Stimulated activated CD4-positive, alpha-beta T cell treated with anti-CD3 and anti-CD28 coated beads, Interleukin-4, amount 100 ng/mL, for 24 hours (primary cell): ENCODE data around the gene SUSD4.

Experiments
- DNase-seq: peaks from one replicate; pipeline ENCODE4 v3.0.0-alpha.2; 2020

Gene SUSD4

DNA sequence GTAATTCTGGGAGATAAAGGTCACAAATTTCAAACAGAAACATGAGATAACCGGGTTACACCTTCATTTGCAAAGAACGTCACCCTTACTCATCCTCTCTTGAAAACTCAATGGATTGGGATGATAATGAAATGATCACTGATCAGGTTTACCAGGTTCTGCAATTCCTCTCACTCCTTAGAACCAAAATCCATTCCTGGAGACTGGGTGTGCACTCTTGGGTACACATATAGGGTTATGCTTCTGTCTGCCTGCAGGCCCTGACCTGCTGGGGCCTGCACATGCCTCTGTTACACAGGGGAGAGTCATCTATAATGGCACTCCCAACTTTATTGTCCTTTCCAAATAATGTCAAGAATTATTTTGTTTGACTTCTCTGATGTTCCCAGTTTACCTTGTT lies 8.3 kb downstream of the SUSD4 start:
- DNase-seq, result no peak

DNA sequence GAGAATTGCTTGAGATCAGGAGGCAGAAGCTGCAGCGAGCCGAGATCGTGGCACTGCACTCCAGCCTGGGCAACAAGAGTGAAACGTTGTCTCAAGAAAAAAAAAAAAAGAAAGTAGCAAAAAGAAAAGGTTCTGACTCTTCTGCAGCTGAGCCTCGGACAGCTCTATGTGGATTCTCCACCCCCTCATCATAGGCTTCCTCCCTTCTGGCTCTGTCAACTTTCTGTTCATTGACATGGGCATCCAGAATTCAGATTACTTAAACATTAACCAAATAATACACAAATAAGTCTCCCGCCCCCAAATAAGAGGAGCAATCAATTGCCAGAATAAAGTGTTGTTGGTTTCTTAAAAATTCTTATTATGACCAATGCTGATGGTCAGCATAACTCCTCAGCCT lies 10.0 kb downstream of the SUSD4 start:
- DNase-seq, result no peak

DNA sequence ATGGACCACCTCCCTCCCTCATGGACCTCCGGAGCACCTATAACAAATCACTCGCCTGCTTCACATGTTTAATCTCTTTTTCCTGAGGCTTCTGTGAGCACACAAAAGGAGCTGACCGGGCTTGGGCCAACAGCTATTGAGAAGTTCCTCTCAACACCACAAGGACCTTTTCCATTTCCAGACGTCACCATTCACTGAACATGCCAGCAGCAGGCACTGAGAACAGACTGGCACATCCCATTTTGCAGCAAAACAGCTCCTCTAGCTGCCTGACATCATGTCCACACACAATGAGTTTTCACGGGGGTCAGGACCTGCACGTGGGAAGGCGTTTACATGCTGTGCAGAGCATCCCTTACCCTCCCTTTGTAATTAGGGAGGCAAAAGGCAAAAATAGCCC lies 11.0 kb downstream of the SUSD4 start:
- no peak for DNase-seq

DNA sequence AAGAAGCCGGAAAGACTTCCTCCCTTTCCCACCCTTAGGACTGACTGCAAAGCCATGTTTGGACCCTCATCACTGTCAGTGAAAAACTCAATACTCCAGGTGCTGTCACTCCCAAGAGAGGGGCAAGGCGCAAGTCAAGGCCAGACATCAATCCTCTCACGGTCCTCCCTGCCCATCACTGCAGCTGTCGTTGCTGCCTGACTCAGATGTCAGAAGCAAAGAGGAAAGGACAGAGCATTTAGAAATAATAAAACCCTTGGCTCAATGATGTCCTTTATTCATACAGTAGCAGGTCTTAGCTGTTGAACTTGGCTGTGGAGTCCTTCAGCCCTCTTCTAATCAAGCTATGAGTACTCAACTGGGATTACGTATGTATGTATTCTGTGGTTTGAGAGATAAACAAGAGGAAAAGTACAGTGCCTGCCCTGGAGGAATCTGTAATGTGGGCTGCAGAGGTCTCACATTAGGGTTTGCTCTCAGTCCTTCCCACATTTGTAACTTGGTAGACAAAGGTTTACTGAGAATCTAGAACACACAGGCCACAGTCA lies 13.5 kb downstream of the SUSD4 start:
- no peak for DNase-seq

DNA sequence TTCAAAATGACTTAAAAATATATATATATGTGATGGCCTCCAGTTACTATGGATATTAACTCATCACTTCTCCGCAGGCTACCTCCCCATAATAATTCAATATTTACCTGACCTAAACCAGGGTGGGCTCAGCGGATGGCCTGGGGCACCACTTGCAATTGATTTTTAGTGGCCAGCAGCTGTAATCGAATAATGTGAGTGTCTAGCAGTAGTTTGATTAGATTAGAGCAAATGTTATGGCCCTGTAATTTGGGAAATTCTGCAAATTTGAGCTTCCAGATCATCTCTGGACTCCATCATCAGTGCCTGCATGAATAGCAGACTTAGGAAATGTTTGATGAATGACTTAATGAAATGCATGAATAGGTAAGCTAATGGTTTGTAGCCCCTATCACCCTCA lies 14.7 kb downstream of the SUSD4 start:
- no peak for DNase-seq

DNA sequence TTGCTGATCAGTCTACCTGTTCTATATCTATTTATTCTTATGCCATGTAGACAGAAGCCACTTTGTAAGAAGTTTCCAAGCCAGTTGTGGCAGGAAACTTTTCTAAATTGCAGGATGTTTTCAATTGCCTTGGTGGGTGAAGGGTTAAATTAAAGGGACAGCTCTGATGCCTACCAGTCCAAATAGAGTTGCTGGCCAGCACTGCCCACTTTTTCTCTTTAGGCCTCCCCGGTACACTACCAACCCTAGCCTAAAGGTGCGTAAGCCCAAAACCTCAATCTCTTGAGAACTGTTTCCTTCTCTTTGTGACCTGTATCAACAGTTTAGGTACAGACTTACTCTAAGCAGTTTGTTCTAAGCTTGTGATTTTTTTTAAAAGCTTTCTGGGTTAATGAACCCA lies 15.5 kb downstream of the SUSD4 start:
- DNase-seq, result no peak

DNA sequence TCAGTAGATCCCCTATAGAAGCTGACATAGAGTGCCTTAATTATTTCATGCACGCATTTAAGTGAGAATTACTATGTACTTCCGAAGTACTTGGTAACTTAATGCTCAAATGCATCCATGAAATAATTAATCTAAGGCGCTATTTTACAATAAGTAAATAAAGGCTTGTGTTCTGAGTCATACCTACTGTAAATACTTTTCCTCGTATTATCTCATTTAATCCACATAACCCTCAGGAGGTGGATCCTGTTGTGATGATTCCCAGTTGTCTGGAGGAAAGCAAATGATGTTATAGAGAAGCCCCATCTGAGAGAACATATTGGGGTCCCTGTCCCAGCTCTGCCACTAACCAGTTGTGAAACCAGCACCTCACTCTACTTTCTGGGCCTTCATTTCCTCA lies 16.4 kb downstream of the SUSD4 start:
- DNase-seq, result no peak

DNA sequence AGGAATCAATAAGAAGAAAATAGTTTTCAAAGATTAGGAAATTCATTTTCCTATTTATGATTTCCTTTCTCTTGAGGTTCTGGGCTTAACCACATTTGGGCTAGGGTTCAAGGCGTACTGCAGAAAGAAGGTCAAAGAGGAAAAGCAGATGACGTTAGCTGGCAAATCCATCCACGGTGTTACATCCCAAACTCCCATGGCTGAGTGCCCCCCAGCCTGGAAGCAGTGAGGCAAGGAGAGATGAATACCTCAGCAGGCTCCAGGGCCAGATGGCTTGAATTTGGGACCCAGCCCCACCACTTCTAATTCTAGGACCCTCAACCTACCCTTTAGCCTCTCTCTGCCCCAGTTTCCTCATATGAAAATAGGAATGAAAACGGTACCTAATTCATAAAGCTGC lies 17.7 kb downstream of the SUSD4 start:
- DNase-seq, result no peak

DNA sequence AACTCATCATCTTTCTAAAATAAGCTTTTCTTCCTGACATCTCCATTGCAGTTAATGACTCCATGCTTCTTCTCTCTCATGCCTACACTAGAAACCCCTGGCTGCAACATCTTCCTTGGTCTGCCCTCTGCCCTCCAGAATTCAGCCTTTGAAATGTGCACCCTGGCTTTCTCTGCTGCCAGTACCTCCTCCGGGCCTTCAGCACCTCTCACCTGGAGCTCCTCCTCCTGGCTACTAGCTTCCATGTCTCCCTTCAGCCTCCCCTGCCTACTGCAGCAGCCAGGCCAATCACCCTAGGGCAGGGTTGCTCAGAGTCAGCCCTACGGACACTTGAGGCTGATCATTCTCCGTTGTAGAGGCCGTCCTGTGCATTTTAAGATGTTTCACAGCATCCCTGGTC lies 18.3 kb downstream of the SUSD4 start:
- no peak for DNase-seq

DNA sequence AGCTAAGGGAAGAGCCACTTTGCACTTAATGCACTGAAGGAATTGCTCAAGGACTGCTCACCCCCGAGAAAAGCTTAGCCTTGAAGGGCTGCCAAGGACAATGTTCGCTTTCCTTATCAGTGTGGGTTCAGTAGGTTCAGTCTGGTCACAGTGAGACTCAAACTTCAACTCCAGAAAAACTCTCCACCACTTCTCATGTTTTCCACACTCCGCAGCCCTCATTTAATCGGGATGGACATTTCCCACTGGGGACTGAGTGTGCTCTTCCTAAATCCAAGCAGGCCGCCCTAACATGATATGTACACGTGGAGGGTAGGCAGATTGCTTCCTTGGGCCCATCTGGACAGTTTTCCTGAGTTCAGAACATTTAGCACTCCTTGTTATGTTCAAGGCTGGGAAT lies 19.5 kb downstream of the SUSD4 start:
- DNase-seq, result no peak

DNA sequence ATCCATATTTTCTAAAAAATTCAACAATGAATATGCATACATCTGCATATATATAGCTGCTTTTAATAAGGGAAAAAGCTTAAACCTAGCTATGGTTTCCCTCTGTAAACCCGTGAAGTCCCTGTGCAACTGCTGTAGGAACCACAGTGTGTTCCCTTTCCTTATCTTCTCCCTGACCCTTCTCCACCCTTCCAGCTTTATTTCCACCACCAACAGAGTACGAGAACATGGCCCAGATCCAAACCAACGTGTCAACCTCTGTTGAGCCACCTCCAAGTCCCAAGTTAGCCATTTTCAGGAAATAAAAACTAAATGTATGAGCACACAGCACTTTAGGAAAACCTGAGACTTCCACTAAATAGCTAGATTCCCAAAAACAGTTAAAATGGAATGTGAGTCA lies 20.3 kb downstream of the SUSD4 start:
- DNase-seq, result no peak

DNA sequence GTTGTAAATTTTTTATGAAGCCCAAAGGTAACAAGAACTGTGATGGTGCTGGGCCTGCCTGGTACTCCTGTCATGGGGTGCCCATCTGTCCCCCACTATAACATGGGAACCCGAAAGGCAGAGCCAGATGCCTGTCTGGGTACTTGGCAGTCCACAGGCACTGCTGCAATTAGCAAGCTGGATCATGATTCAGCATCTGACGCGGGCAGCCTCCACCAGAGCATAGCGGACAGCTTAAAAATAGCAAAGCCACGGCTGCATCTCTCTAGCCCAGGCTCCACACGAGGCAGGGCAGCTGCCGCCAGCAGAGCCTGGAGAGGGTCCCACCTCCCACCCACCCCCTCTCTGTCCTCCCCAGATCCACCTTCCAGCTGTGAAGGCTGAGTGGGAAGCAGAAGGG lies 22.9 kb downstream of the SUSD4 start:
- no peak for DNase-seq

DNA sequence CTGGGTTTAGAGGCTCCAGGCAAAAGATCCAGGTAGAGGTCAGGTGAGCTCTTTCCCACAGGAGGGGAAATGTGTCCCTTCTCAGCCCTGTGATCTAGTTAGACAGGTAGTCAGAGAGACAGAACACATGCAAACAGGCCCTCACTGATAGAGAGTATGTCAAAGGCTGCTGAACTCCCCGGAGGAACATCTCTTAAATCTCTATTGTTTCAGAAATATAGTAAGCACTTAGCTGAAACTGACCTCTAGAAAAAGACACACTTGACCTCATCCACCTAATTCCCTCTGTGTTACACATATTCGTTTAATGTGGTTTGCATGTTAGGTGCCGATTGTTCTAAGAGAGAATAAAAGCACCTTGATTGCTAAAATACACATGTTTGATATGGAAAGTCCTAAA lies 23.3 kb downstream of the SUSD4 start:
- DNase-seq, result no peak

DNA sequence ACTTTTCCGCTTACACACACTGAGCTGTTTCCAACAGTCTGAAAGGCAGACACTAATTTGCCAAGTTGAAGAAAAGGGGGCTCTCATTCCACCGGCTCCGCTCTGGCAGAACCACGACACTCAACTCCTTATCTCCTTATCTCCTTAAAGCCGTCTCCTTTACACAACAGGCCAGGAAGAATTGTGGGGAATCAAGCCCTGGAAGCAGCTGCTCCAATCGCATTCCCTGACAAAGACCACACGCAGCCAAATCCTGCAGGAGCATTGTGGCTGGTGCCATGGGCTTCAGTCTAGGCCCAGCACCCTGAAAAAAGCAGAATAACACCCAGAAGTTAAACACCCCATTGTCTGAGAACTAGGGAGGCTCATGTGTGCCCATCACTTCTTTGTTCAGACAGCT lies 24.1 kb downstream of the SUSD4 start:
- DNase-seq, result no peak

DNA sequence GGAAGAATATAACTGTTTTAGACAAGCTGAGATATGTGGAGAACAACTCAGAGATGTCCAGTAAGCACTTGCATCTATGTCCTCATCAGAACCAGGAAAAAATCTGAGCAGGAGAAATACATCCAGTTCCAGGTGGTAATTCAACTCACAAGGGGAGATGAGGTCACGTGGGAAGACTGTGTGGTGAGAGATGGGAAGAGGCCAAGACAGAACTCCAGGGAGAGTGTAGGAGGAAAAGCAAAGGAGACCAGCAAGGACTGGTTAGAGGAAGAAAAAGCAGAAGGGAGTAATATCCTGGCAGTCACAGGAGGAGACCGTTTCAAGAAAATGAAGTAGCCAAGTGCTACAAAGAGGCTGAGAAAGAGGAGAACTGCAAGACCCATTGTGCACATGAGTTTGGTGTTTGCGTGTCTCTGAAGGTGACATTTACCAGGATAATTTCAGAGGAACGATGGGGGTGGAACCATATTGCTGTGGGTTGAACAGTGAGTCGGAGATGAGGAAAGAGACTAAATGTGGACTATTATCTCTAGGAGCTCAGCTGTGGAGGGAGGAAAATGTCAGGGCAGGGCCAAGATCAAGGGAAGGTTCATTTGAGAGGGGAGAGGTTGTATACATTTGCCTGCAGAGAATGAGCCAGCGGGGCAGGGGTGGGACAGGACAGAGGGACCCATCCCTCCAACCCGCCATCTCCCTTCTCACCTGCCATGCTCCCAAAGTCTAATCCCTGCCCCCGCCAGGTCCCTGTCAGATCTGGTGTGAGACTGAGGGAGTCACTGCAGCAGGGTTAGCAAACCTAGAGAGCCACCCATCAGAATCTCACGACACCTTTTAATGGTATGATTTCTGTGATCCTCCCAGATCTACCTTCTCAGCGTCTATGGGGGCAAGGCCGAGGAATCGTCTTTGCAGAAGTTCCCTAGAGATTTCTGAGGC lies 24.9 kb downstream of the SUSD4 start:
- DNase-seq, result no peak

DNA sequence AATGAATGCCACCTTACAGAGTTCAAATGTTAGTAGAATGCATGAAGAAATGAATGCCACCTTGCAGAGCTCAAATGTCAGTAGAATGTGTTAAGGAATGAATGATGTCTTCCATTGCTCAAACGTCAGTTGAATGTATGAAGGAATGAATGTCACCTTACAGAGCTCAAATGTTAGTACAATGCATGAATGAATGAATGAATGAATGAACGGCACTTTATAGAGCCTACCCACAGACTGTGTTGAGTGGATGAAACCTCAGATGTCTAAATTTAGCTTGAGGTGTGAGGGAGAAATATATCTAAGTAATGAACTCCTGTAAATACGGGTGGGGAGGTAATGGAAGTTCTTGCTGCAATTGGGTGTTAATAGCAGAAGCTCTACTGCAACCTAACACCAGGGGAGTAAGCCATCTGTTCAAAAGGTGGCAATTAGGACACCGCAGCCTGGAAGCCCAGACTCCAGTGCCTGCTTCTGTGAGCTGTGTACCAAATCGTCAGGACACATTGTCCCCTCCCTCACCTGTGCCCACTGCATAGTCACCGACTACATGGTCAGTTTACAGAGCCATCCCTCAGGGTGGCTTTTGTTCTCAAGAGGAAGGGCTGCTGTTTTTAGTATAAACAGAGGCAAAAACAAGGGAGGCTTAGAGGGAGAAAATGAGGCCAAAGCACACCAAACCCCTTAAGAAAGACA lies 26.7 kb downstream of the SUSD4 start:
- DNase-seq, result no peak

DNA sequence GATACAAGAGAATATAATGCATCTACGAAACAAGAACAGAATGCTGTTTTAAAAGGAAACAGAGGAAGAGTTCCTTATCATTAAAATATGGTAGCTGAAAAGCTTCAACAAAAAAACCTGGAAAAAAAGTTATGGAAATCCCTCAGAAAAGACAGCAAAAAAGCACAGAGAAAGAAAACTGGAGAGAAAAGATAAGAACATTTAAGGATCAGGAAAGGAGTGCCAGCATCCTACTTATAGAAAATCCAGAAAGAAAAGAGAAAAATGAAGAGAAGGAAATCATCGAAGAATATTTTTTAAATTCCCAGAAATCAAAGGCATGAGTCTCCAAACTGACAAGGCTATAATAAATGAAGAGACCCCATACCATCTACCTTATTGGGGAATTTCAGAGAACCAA lies 29.8 kb downstream of the SUSD4 start:
- DNase-seq, result no peak

DNA sequence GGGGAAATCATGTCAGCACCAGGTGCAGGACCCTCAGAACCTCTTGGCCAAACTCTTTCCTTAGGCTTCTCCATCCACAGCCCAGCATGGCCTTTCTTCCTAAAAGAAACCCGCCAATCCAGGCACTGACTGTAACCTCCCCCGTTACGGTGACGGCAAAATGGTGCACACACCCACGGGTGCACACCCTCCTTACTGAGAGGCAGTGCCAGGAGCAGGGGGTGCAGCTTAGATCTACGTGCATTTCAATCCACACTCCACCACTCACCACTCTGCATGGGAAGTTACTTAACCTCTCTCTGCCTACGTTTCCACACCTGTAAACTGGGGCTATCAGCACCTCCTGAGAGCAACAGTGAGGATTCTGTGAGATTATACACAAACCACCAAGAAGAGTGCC lies 31.0 kb downstream of the SUSD4 start:
- no peak for DNase-seq

DNA sequence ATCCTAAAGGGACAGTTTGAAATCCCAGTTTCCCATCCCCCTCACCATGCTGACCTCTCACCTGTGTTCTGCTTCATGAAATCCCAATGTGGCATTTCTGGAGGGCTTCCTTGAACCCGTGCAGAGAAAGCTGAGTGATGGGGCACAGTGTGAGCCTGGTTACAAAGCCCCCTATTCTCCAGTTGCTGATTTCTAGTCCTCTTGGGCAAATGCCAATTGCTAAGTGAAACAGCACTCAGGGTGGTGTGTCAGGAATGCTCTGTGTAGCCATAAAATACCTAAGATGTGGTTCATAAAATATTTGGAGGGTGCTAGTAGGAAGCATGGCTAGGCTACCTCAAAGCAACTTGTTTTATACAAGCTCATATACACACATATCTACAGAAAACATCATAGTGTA lies 32.0 kb downstream of the SUSD4 start:
- DNase-seq, result no peak

DNA sequence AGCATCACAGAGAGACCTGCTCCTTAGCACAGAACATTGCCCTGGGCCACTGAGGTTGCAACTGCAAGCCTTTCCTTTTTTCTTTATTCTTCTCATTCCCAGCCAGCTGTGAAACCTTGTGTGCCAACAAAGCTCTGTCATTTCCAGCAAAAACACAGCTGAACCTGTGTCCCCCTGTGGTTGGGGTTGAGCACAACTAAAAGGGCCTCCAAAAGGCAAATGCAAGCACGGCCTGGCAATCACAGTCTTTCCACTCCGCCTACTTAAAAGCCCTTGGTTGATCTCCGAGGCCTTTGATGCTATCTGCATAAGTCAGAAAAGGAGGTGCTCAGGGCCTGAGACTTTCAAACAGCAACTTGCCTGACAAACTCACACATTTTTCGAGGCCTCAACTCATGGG lies 32.7 kb downstream of the SUSD4 start:
- DNase-seq, result no peak

DNA sequence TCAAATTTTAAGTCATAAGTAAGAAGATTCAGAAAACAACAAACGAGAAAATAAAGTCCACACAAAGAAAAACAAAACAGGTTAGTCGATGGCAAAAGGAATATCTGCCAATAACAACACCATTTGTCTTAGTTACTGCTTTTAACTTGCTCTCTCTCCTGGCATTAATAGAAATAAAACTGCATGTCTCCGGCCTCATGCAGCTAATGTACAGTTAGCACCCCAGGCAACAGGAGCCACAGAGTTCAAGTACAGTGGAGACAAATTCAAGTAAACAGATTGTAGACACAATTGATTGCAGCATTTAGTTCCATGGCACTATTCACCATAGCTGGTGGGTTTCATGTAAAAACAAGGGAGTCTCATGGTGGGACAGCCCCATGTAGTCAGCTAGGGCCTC lies 33.5 kb downstream of the SUSD4 start:
- no peak for DNase-seq

DNA sequence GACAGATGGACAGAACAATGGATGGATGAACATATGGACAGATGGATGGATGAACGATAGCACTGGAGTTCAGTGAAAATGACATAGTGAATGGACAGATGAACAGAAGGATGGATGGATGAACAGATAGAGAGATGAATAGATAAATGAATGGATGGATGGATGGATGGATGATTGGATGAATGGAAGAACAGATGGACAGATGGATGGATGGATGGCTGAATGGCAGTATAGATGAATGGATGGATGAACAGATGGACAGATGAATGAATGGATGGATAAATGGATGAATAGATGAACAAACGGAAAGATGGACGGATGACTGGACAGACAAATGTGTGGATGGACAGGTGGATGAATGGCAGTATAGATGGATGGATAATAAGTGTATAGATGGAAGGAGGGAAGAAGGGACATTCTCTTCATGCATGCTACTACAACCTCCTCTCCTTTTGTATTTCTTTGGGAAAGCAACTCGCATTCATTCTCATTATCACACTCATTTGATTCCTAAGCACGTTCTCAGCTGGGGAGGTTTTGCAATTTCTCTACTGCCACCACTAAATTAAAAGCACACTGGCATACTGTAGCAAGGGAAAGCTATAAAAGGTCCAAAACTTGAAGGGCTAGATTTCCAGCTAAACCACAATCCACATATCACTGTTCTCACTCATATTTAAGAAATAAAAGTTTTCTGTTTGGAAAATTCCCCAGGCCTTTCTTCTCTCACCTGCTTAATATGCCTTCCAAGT lies 34.1 kb downstream of the SUSD4 start:
- DNase-seq, result no peak

DNA sequence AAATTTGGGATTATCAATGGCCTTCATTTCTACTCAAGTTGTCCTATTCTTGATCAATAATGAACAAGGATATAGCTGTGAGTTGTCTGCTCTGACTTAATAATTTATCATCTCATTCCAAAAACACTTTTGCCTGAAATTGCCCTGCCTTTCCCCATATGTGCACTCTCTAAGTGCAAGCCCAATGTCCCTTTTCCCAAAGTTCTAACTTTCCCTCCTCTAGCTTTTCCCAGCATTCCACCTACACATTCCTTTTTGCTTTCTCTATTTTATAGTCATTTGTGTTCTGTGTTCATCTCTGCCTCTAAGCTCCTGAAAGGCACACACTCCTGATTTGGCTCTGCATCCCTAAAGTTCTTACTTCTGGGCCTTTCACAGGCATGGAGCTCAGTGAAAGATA lies 34.7 kb downstream of the SUSD4 start:
- no peak for DNase-seq

DNA sequence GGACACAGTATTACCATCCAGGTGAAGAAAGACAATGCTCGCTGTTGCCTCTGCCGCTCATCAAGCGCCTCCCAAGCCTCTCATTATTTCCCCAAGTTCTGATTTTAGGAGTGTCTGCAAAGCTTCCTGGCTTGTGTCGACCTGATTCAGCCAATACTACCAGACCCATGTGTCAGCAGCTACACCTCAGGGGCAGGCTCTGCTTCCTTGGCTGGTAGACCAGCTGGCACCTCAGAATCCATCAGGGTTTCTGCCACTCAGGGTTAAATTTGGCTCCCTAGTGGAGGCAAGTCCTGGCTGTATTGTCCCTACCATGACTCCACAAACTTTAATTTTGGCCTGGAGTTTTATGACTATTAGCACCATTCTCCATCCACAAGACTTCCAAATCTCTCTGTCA lies 35.4 kb downstream of the SUSD4 start:
- DNase-seq, result no peak
